Heart right ventricle (tissue), 16 donors: Measurements from ENCODE around the gene TREML1. TPM values are rescaled to one million over a fixed set of nuclear protein-coding genes. Genes with fewer than 3 reads are reported as not detected.

Experiments
- ATAC-seq, 8 donors: fragments of 200-7000 bp; cut with Tn5 transposase; one replicate each; pipeline ENCODE4 v1.9.1; 2020; ENCODE audit warnings: mild to moderate bottlenecking in 8 of 8, moderate library complexity in 8 of 8, moderate number of reproducible peaks in 1 of 8
- DNase-seq, 2 donors: peaks; one replicate each; pipeline ENCODE4 v3.0.0-alpha.2; 2020
- H3K27ac ChIP-seq, 10 donors: fragments of 200-600 bp; sonication (generic) in 2 of 10; one replicate each; pipeline versions ENCODE4 v1.5.0 to v1.8.0; 2020 to 2022; ENCODE audit warnings: mild to moderate bottlenecking in 3 of 10
- H3K27me3 ChIP-seq, 7 donors: fragments of 200-600 bp; one replicate each; pipeline ENCODE4 v1.8.0; 2021 to 2022; ENCODE audit warnings: mild to moderate bottlenecking in 2 of 7
- H3K36me3 ChIP-seq, 9 donors: fragments of 200-600 bp; sonication (generic) in 1 of 9; one replicate each; pipeline versions ENCODE4 v1.5.0 to v1.8.0; 2020 to 2022; ENCODE audit warnings: mild to moderate bottlenecking in 2 of 9
- H3K4me1 ChIP-seq, 9 donors: fragments of 200-600 bp; sonication (generic) in 1 of 9; one replicate each; pipeline versions ENCODE4 v1.5.0 to v1.8.0; 2020 to 2022; ENCODE audit warnings: mild to moderate bottlenecking in 4 of 9
- H3K4me3 ChIP-seq, 10 donors: fragments of 200-600 bp; sonication (generic) in 2 of 10; one replicate each; pipeline versions ENCODE4 v1.5.0 to v1.8.0; 2020 to 2022; ENCODE audit warnings: mild to moderate bottlenecking in 7 of 10, moderate library complexity in 2 of 10
- H3K9me3 ChIP-seq, 11 donors: fragments of 200-600 bp in 10 of 11; sonication (generic) in 2 of 11; one replicate each; pipeline versions ENCODE4 v1.5.0 to v1.8.0; 2013 to 2022; ENCODE audit warnings: mild to moderate bottlenecking in 2 of 11, control low read depth in 1 of 11, moderate library complexity in 1 of 11
- WGBS, 2 donors: extraction: QIAGEN DNeasy Blood & Tissue Kit; methylation state at CpG; one replicate each; pipeline ENCODE4 v1.1.7; 2013; ENCODE audit warnings: inconsistent platforms in 1 of 2; 5-methylcytosine and 5-hydroxymethylcytosine counted together
- intact Hi-C, 10 donors: fragments of 100-400 bp; cut with DNase I; formaldehyde crosslinking; loops; one replicate each; pipeline versions ENCODE4 v1.11.1 to v1.14.2; 2022
- polyA plus RNA-seq, 2 donors: library from polyadenylated mRNA; stranded (reverse); fragments of 200-250 nt; gene quantifications; one replicate each; pipeline ENCODE4 v1.2.3, GENCODE V29; 2013
- total RNA-seq, 10 donors: library from RNA; stranded (reverse); fragmentation: NEBNext Ultra II Directional in 3 of 10; extraction: Animal tissue kit (Norgen Biotek cat#: 25700) in 3 of 10; gene quantifications; one replicate each; pipeline versions ENCODE4 v1.2.1 to v1.2.4, GENCODE V29; 2021 to 2023
- TF ChIP-seq, protein P1 (sequence below), 9 donors: fragments of 200-600 bp; sonication (generic) in 2 of 9; IDR thresholded peaks; one replicate each; pipeline versions ENCODE4 v1.5.0 to v1.8.0; 2021 to 2022; ENCODE audit warnings: antibody characterized with exemption in 9 of 9, mild to moderate bottlenecking in 5 of 9, moderate library complexity in 1 of 9
- donor health status: Arrhythmogenic right ventricular cardiomyopathy.
- donor health status: ischemic (EF 13 %, LVEDD 7.1; RV severe dilation, severe dysfunction).
- donor health status: healthy with polysubstance abuse.
- donor health status: DM: no; HTN: yes; CAD: no.
- donor health status: DM: no; HTN: no; CAD: no.
- donor health status: ischemic (EF 25% LVEDD 6.9; RV normal size, moderate dysfunction).
- donor health status: ischemic (EF 25% LVEDD 5.7; RV mildly dilated, moderate dysfunction).
- donor health status: healthy.
- donor health status: DM: yes; HTN: yes; CAD: no.
- donor health status: Ischemic cardiomyopathy.
- donor health status: ischemic (EF 35%, LVEDD 5.7; RV mildly dilated, moderate dysfunction).
- donor health status: nonischemic (EF 11% LVEDD 7.7; RV severe dilation, severe dysfunction).
- donor health status: DM: yes; HTN: yes; CAD: no.
- donor health status: PGD.
- donor health status: ischemic (EF 29% LVEDD 5.4; RV normal size, mild dysfunction).
- donor health status: nonischemic (EF 23%, LVEDD 6.1; RV moderate dilation, normal function).

TREML1 gene
- total and polyA plus RNA-seq, 12 donors: 0.17 to 0.39 (median 0.33) TPM; not detected in 9

DNA sequence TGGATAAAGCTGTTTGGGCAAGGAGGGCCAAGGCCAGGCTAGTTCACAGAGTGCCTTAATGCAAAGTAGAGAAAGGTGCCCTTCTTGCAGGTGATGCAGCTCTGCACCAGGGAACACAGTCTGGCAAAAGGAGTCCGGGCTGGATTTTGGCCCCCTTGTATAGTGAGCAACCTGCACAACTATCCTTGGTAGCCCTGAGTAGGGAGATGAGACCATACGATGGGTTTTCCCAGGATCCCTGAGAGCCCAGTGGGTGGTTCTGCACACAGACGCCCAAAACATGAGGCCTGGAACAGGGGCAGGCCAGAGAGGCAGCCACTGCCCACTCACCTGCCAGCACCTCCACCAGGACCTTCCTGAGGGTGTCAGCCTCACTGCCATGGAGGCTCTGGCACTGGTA lies 6.8 kb upstream of the TREML1 start:
- no peak for DNase-seq
- TF ChIP-seq, protein P1, sequence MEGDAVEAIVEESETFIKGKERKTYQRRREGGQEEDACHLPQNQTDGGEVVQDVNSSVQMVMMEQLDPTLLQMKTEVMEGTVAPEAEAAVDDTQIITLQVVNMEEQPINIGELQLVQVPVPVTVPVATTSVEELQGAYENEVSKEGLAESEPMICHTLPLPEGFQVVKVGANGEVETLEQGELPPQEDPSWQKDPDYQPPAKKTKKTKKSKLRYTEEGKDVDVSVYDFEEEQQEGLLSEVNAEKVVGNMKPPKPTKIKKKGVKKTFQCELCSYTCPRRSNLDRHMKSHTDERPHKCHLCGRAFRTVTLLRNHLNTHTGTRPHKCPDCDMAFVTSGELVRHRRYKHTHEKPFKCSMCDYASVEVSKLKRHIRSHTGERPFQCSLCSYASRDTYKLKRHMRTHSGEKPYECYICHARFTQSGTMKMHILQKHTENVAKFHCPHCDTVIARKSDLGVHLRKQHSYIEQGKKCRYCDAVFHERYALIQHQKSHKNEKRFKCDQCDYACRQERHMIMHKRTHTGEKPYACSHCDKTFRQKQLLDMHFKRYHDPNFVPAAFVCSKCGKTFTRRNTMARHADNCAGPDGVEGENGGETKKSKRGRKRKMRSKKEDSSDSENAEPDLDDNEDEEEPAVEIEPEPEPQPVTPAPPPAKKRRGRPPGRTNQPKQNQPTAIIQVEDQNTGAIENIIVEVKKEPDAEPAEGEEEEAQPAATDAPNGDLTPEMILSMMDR (IDR thresholded peaks at IDR 0.05): no peak
- H3K36me3 ChIP-seq: no peaks in the 10 kb centered on the region
- H3K4me1 ChIP-seq: peaks cover 0 to 5% (median 0%) of the 10 kb centered on the region in 9 donors
- intact Hi-C loops: no loop called here
- H3K27me3 ChIP-seq: peaks cover 0 to 52% (median 38%) of the 10 kb centered on the region in 7 donors
- 74 to 82% methylated on average over 3 of the region's 3 CpGs for WGBS, 2 donors
- no peak overlapping the region for H3K4me3 ChIP-seq
- no peak for ATAC-seq
- H3K27ac ChIP-seq: no peak overlapping the region
- H3K9me3 ChIP-seq: no peaks in the 10 kb centered on the region

DNA sequence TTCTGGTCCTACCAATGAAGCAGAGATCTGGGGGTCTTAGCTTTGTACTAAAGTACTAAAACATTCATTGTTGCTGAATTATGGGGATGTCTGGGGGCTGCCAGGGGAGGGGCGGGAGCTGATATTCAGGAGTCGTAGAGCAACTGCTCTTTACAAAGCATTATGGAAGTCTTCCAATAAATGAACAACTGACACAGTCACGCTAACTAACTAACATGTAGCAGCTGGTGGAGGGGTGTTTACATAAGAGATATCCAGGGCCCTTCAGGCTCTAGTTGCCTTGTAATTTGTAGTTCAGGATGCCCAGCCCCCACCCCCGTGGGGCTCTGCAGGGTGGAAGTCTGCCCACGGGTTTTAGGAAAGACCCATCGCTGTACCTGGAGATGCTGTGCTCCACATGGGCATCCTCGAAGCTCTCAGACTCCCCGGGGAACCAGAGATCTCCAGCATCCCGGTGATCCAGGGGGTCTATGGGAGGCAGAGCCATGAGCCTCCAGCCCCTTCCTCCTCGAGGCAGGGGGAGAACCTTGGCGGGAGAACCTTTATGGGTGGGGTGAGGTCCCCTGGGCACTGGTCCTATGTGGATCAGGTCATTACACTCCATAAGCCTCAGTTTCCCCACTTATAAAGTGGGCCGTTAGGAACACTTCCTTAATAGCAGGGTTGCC lies 5.4 kb upstream of the TREML1 start:
- H3K27ac ChIP-seq: no peak overlapping the region
- TF ChIP-seq, protein P1 (IDR thresholded peaks at IDR 0.05): no peak
- intact Hi-C loops: no loop called here
- peaks cover 0 to 59% (median 38%) of the 10 kb centered on the region in 7 donors for H3K27me3 ChIP-seq
- 56 to 59% methylated on average over 12 of the region's 12 CpGs for WGBS, 2 donors
- H3K36me3 ChIP-seq: no peaks in the 10 kb centered on the region
- peaks cover 0 to 5% (median 0%) of the 10 kb centered on the region in 9 donors for H3K4me1 ChIP-seq
- no peak for ATAC-seq
- DNase-seq: no peak
- H3K4me3 ChIP-seq: no peak overlapping the region
- no peaks in the 10 kb centered on the region for H3K9me3 ChIP-seq

DNA sequence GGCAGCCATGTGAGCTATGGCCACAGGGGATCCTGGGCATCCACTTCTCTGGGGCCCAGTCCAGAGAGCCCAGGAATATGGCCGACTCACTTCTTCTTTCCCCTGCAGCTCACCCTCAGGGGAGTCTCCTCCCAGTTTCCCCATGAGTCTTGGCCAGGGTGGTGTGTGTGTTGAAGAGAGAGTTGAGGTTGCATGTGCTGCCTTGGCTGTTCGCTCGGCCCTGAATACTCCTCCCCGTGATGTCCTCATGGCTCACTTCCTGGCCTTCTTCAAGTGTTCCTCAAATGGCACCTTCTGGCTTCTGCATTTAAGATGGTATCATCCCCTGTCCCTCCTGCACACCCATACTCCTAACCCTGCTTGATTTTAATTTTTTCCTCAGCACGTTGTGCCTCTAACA lies 3.2 kb upstream of the TREML1 start:
- intact Hi-C loops: no loop called here
- WGBS, 2 donors: 78 to 89% methylated on average over 5 of the region's 5 CpGs
- no peaks in the 10 kb centered on the region for H3K36me3 ChIP-seq
- H3K4me1 ChIP-seq: peaks cover 0 to 3% (median 0%) of the 10 kb centered on the region in 9 donors
- no peak overlapping the region for H3K27ac ChIP-seq
- ATAC-seq (peak in 3 of 8 donors; percentile 11 to 47 (median 29)), DNase-seq (no peak)
- H3K9me3 ChIP-seq: no peaks in the 10 kb centered on the region
- H3K4me3 ChIP-seq: no peak overlapping the region
- H3K27me3 ChIP-seq: peaks cover 0 to 65% (median 38%) of the 10 kb centered on the region in 7 donors
- TF ChIP-seq, protein P1 (IDR thresholded peaks at IDR 0.05): no peak

DNA sequence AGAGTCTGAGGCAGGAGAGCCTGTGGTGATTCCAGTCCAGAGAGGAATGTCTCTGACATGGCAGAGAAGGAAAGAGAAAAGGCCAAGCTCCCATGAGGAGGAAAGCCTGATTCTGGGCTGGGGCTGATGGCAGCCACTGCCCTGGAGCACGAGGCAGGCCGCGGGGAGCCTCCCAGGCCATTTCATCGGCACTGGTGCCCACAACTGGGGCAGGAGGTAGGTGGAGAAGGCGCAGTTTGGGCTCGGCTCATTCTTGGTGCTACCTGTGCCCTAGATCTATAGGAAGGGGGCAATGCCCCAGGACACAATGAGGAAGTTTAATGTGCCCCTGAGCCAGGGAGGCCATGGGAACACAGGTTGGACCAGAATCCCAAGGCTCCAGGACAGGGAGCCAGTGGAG lies 2.6 kb upstream of the TREML1 start:
- TF ChIP-seq, protein P1 (IDR thresholded peaks at IDR 0.05): no peak

More for the DNA sequence above, 2.6 kb upstream of the TREML1 start:
- DNase-seq: no peak
- H3K27me3 ChIP-seq: peaks cover 0 to 59% (median 38%) of the 10 kb centered on the region in 7 donors
- no peak overlapping the region for H3K27ac ChIP-seq
- no peaks in the 10 kb centered on the region for H3K4me1 ChIP-seq
- H3K36me3 ChIP-seq: no peaks in the 10 kb centered on the region
- no peak for ATAC-seq
- no peaks in the 10 kb centered on the region for H3K9me3 ChIP-seq
- no peak overlapping the region for H3K4me3 ChIP-seq
- 83 to 96% methylated on average over 6 of the region's 6 CpGs for WGBS, 2 donors
- intact Hi-C loops: no loop called here
